H9 (cell line): ENCODE data around the gene WDR48. TPM values are rescaled to one million over a fixed set of nuclear protein-coding genes. Genes with fewer than 3 reads are reported as not detected.

ENCODE experiments used
- DNase-seq: peaks from one replicate; pipeline ENCODE4 v3.0.0-alpha.2; 2017
- H2AFZ ChIP-seq: one replicate; pipeline ENCODE4 v1.6.1; 2013; ENCODE audit warnings: mild to moderate bottlenecking, low read length, control low read depth, moderate library complexity
- H2AK5ac ChIP-seq: 2 replicates; pipeline ENCODE4 v1.6.1; 2013; ENCODE audit warnings: low read length, control low read depth, mixed read lengths; ENCODE audit not compliant: insufficient read length
- H2BK120ac ChIP-seq: one replicate; pipeline ENCODE4 v1.6.1; 2013; ENCODE audit warnings: low read depth, mild to moderate bottlenecking, low read length, control low read depth, inconsistent platforms; ENCODE audit not compliant: poor library complexity, severe bottlenecking
- H2BK12ac ChIP-seq: 2 replicates; pipeline ENCODE4 v1.6.1; 2013; ENCODE audit warnings: low read length, control low read depth, mixed read lengths, low read depth; ENCODE audit not compliant: insufficient read length
- H2BK15ac ChIP-seq: 2 replicates; pipeline ENCODE4 v1.6.1; 2013; ENCODE audit warnings: low read depth, low read length, control low read depth
- H2BK20ac ChIP-seq: one replicate; pipeline ENCODE4 v1.6.1; 2013; ENCODE audit warnings: low read depth, mild to moderate bottlenecking, low read length, control low read depth, inconsistent platforms; ENCODE audit not compliant: poor library complexity, severe bottlenecking
- H2BK5ac ChIP-seq: 2 replicates; pipeline ENCODE4 v1.6.1; 2013; ENCODE audit warnings: low read length, control low read depth, mixed read lengths; ENCODE audit not compliant: insufficient read length
- H3K14ac ChIP-seq: 2 replicates; pipeline ENCODE4 v1.6.1; 2013; ENCODE audit warnings: low read length, control low read depth; ENCODE audit not compliant: insufficient read depth
- H3K18ac ChIP-seq: 2 replicates; pipeline ENCODE4 v1.6.1; 2013; ENCODE audit warnings: low read depth, mild to moderate bottlenecking, mixed read lengths, low read length, control low read depth; ENCODE audit not compliant: insufficient read length
- H3K23ac ChIP-seq: 2 replicates; pipeline ENCODE4 v1.6.1; 2013; ENCODE audit warnings: low read length, control low read depth, mixed read lengths, low read depth; ENCODE audit not compliant: insufficient read length
- H3K23me2 ChIP-seq: 2 replicates; pipeline ENCODE4 v1.6.1; 2013; ENCODE audit warnings: low read depth, mild to moderate bottlenecking, mixed read lengths, low read length, control low read depth; ENCODE audit not compliant: insufficient read length, poor library complexity, severe bottlenecking
- H3K27ac ChIP-seq: 2 replicates; pipeline ENCODE4 v1.5.1; 2013; ENCODE audit warnings: low read length, control low read depth, mixed read lengths, low read depth; ENCODE audit not compliant: insufficient read length
- H3K27me3 ChIP-seq: 2 replicates; pipeline ENCODE4 v1.6.1; 2013; ENCODE audit warnings: low read length, control low read depth, inconsistent platforms; ENCODE audit not compliant: insufficient read depth
- H3K4ac ChIP-seq: 2 replicates; pipeline ENCODE4 v1.6.1; 2013; ENCODE audit warnings: low read depth, mild to moderate bottlenecking, control low read depth, inconsistent platforms, low read length, moderate library complexity
- H3K4me1 ChIP-seq: 2 replicates; pipeline ENCODE4 v1.6.1; 2013; ENCODE audit warnings: low read length, control low read depth, inconsistent platforms; ENCODE audit not compliant: insufficient read depth
- H3K4me2 ChIP-seq: 2 replicates; pipeline ENCODE4 v1.6.1; 2013; ENCODE audit warnings: low read length, control low read depth, mixed read lengths; ENCODE audit not compliant: insufficient read length, insufficient read depth
- H3K56ac ChIP-seq: 2 replicates; pipeline ENCODE4 v1.6.1; 2013; ENCODE audit warnings: low read depth, mild to moderate bottlenecking, mixed read lengths, low read length, control low read depth; ENCODE audit not compliant: insufficient read length
- H3K79me1 ChIP-seq: 2 replicates; pipeline ENCODE4 v1.6.1; 2013; ENCODE audit warnings: low read depth, mild to moderate bottlenecking, moderate library complexity, low read length, control low read depth, inconsistent platforms; ENCODE audit not compliant: insufficient read depth, poor library complexity, severe bottlenecking
- H3K79me2 ChIP-seq: 2 replicates; pipeline ENCODE4 v1.6.1; 2013; ENCODE audit warnings: low read length, control low read depth, inconsistent platforms; ENCODE audit not compliant: insufficient read depth
- H3K9ac ChIP-seq: 2 replicates; pipeline ENCODE4 v1.6.1; 2013; ENCODE audit warnings: low read length, control low read depth, mixed read lengths; ENCODE audit not compliant: insufficient read length; ENCODE audit errors: extremely low read depth
- H3K9me3 ChIP-seq: one replicate; pipeline ENCODE4 v1.6.1; 2013; ENCODE audit warnings: low read depth, low read length, inconsistent platforms; ENCODE audit not compliant: control insufficient read depth
- H3T11ph ChIP-seq: one replicate; pipeline ENCODE4 v1.6.1; 2013; ENCODE audit warnings: mild to moderate bottlenecking, low read length, control low read depth, inconsistent platforms
- H4K20me1 ChIP-seq: one replicate; pipeline ENCODE4 v1.6.1; 2013; ENCODE audit not compliant: control insufficient read depth, insufficient read length, insufficient read depth
- H4K5ac ChIP-seq: 2 replicates; pipeline ENCODE4 v1.6.1; 2013; ENCODE audit warnings: low read depth, mild to moderate bottlenecking, mixed read lengths, low read length, control low read depth; ENCODE audit not compliant: insufficient read length
- H4K8ac ChIP-seq: replicated peaks from 2 replicates; pipeline ENCODE4 v1.6.1; 2013; ENCODE audit warnings: low read length, control low read depth, mixed read lengths, low read depth; ENCODE audit not compliant: insufficient read length
- H4K91ac ChIP-seq: 2 replicates; pipeline ENCODE4 v1.6.1; 2013; ENCODE audit warnings: low read depth, mild to moderate bottlenecking, moderate library complexity, mixed read lengths, low read length, control low read depth; ENCODE audit not compliant: insufficient read length
- H3K27ac Mint-ChIP-seq, 3 experiments: 2 replicates in 2 of 3; 3 replicates in 1 of 3; pipeline ENCODE4 v1.8.0; 2020 to 2021; ENCODE audit warnings: mixed read lengths in 3 of 3, mild to moderate bottlenecking in 1 of 3, moderate library complexity in 1 of 3
- H3K27me3 Mint-ChIP-seq: 2 replicates; pipeline ENCODE4 v1.8.0; 2021; ENCODE audit warnings: low read depth, mild to moderate bottlenecking, moderate library complexity, mixed read lengths
- H3K36me3 Mint-ChIP-seq, 3 experiments: 2 replicates in 2 of 3; 3 replicates in 1 of 3; pipeline ENCODE4 v1.8.0; 2020 to 2021; ENCODE audit warnings: low read depth in 3 of 3, mixed read lengths in 3 of 3; ENCODE audit not compliant: insufficient read depth in 1 of 3
- H3K4me1 Mint-ChIP-seq, 2 experiments: 2 replicates each; pipeline ENCODE4 v1.8.0; 2020; ENCODE audit warnings: mixed read lengths in 2 of 2
- H3K4me3 Mint-ChIP-seq, 2 experiments: 2 replicates in 1 of 2; 3 replicates in 1 of 2; pipeline ENCODE4 v1.8.0; 2020 to 2021; ENCODE audit warnings: mild to moderate bottlenecking in 2 of 2, mixed read lengths in 2 of 2, moderate library complexity in 1 of 2
- H3K9me3 Mint-ChIP-seq, 2 experiments: 2 replicates in 1 of 2; 3 replicates in 1 of 2; pipeline ENCODE4 v1.8.0; 2020; ENCODE audit warnings: mild to moderate bottlenecking in 2 of 2, mixed read lengths in 2 of 2, moderate library complexity in 1 of 2
- WGBS: extraction: QIAGEN DNeasy Blood & Tissue Kit; methylation state at CpG from one replicate; pipeline ENCODE4 v1.1.7; 2013; ENCODE audit warnings: missing lambda C conversion rate, low lambda C conversion rate, mixed read lengths; ENCODE audit not compliant: insufficient read length; ENCODE audit errors: extremely low coverage; 5-methylcytosine and 5-hydroxymethylcytosine counted together
- total RNA-seq: library from RNA; stranded (reverse); gene quantifications from 2 replicates; pipeline ENCODE4 v1.2.1, GENCODE V29; 2021
- TF ChIP-seq, protein P1 (sequence below): fragments of 200-600 bp; sonication (generic); conservative IDR thresholded peaks from 3 replicates; pipeline ENCODE4 v1.8.0; 2021; ENCODE audit warnings: antibody characterized with exemption, mild to moderate bottlenecking

WDR48 gene
- total RNA-seq, 1 experiment from 2014 or later: 52.7 TPM

DNA sequence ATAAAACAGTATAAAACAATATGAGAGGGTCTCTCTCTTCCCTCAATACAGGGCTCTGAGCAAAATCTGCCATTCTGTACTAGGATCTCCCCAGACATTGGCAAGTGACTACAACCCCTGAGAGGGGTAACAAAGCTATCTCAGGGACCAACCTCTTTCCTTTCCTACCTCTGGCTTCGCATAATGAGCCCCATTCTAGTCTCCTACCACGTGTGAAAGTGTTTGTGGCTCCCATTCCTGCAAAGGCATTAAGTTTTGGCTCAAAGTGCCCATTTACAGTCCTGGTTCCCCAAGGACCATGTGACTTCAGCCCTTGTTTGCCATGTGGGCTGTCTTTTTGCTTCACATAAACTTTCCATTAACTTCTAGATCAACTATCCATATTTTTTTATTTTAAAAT is 46.5 kb upstream of the WDR48 start:
- Histone ChIP-seq H2BK120ac (no peak overlapping the region), H3K18ac (no peak overlapping the region), H4K20me1 (no peaks in the 10 kb centered on the region), H3K27me3 (no peaks in the 10 kb centered on the region), H3K14ac (no peak overlapping the region), H2BK20ac (no peak overlapping the region), H3K56ac (no peak overlapping the region), H3K9ac (no peak overlapping the region), H3K4ac (no peak overlapping the region), H2AK5ac (no peak overlapping the region), H3T11ph (no peak overlapping the region), H3K79me2 (no peaks in the 10 kb centered on the region), H3K23me2 (no peaks in the 10 kb centered on the region), H4K5ac (peak overlapping the region; percentile 60), H3K79me1 (no peaks in the 10 kb centered on the region), H3K23ac (no peak overlapping the region), H4K8ac (no peak overlapping the region), H3K27ac (no peak overlapping the region), H2BK15ac (no peak overlapping the region), H2AFZ (no peak overlapping the region), H4K91ac (no peak overlapping the region), H3K4me1 (peaks cover 3% of the 10 kb centered on the region; the same call in 1 of the 2 replicates), H3K4me2 (no peak overlapping the region), H2BK12ac (no peak overlapping the region), H3K9me3 (no peaks in the 10 kb centered on the region), H2BK5ac (no peak overlapping the region)
- TF ChIP-seq, protein P1, sequence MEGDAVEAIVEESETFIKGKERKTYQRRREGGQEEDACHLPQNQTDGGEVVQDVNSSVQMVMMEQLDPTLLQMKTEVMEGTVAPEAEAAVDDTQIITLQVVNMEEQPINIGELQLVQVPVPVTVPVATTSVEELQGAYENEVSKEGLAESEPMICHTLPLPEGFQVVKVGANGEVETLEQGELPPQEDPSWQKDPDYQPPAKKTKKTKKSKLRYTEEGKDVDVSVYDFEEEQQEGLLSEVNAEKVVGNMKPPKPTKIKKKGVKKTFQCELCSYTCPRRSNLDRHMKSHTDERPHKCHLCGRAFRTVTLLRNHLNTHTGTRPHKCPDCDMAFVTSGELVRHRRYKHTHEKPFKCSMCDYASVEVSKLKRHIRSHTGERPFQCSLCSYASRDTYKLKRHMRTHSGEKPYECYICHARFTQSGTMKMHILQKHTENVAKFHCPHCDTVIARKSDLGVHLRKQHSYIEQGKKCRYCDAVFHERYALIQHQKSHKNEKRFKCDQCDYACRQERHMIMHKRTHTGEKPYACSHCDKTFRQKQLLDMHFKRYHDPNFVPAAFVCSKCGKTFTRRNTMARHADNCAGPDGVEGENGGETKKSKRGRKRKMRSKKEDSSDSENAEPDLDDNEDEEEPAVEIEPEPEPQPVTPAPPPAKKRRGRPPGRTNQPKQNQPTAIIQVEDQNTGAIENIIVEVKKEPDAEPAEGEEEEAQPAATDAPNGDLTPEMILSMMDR: no peak
- Mint-ChIP-seq H3K27me3 (no peaks in the 10 kb centered on the region), H3K27ac (no peak overlapping the region), H3K4me1 (peaks cover 2 to 4% of the 10 kb centered on the region in 2 experiments; a peak in 3 of 4 replicates), H3K4me3 (no peak overlapping the region), H3K36me3 (no peaks in the 10 kb centered on the region), H3K9me3 (peaks cover 0 to 1% of the 10 kb centered on the region in 2 experiments; a peak in 3 of 5 replicates)
- WGBS: no CpG with 5 or more reads among the region's 2 CpGs
- DNase-seq: no peak
